Lower leg skin (tissue), 3 donors: ENCODE results near the gene PSEN1.

ENCODE experiments used
- CTCF ChIP-seq, 3 donors: fragments of 450-650 bp; IDR thresholded peaks; one replicate each; pipeline ENCODE4 v1.5.1; 2016; ENCODE audit warnings: antibody characterized with exemption in 3 of 3, mild to moderate bottlenecking in 3 of 3, moderate library complexity in 2 of 3
- POLR2A ChIP-seq, 2 donors: fragments of 450-650 bp; IDR thresholded peaks; one replicate each; pipeline ENCODE4 v1.6.1; 2016 to 2017; ENCODE audit warnings: antibody characterized with exemption in 2 of 2, mild to moderate bottlenecking in 1 of 2, moderate library complexity in 1 of 2

GRCh38 chr14:73240816-73241480 lies 104.6 kb downstream of the PSEN1 start:
- TF ChIP-seq CTCF (IDR thresholded peaks at IDR 0.05): no peak
- no peak for TF ChIP-seq POLR2A (IDR thresholded peaks at IDR 0.05)
